Smooth muscle cell (in vitro differentiated cells): ENCODE measurements around the gene TKT. TPM values are rescaled to one million over a fixed set of nuclear protein-coding genes. Genes with fewer than 3 reads are reported as not detected.
A peak's percentile ranks its signal among the peaks of the same experiment; 100 is the strongest.
"Not testable (repeated sequence)": the region's sequence is repeated elsewhere in the genome, so short reads cannot be mapped to it uniquely, and the experiment has no call there.

Experiments
- DNase-seq: peaks from one replicate; lab custom pipeline; 2025; ENCODE audit not compliant: unreplicated experiment; lab: John Stamatoyannopoulos, UW
- H2AFZ ChIP-seq: fragments of 200-600 bp; sonication (generic); 2 replicates; pipeline ENCODE4 v1.6.0; 2016; ENCODE audit warnings: antibody characterized with exemption, low read depth, mild to moderate bottlenecking
- H3F3A ChIP-seq: fragments of 200-600 bp; sonication (generic); 2 replicates; pipeline ENCODE4 v1.6.0; 2017; ENCODE audit warnings: antibody characterized with exemption, low read depth
- H3K27ac ChIP-seq: fragments of 200-600 bp; sonication (generic); 2 replicates; pipeline ENCODE4 v1.5.1; 2016; ENCODE audit warnings: low read depth, mild to moderate bottlenecking
- H3K27me3 ChIP-seq: fragments of 200-600 bp; sonication (generic); 2 replicates; pipeline ENCODE4 v1.6.1; 2016; ENCODE audit warnings: low read depth, mild to moderate bottlenecking
- H3K36me3 ChIP-seq: fragments of 200-600 bp; sonication (generic); 2 replicates; pipeline ENCODE4 v1.5.1; 2016; ENCODE audit warnings: low read depth
- H3K4me1 ChIP-seq: fragments of 200-600 bp; sonication (generic); 2 replicates; pipeline ENCODE4 v1.5.1; 2016; ENCODE audit warnings: low read depth
- H3K4me2 ChIP-seq: fragments of 200-600 bp; sonication (generic); 2 replicates; pipeline ENCODE4 v1.6.0; 2016; ENCODE audit warnings: mild to moderate bottlenecking
- H3K4me3 ChIP-seq: fragments of 200-600 bp; sonication (generic); 2 replicates; pipeline ENCODE4 v1.5.1; 2016; ENCODE audit warnings: mild to moderate bottlenecking
- H3K79me2 ChIP-seq: fragments of 200-600 bp; sonication (generic); 2 replicates; pipeline ENCODE4 v1.6.0; 2016; ENCODE audit warnings: low read depth, mild to moderate bottlenecking
- H3K9ac ChIP-seq: fragments of 200-600 bp; sonication (generic); 2 replicates; pipeline ENCODE4 v1.6.0; 2016; ENCODE audit warnings: low read depth
- H3K9me3 ChIP-seq: fragments of 200-600 bp; sonication (generic); replicated peaks from 2 replicates; pipeline ENCODE4 v1.5.1; 2016; ENCODE audit warnings: low read depth
- H4K20me1 ChIP-seq: fragments of 200-600 bp; sonication (generic); 2 replicates; pipeline ENCODE4 v1.6.0; 2016; ENCODE audit warnings: low read depth
- CTCF ChIP-seq: fragments of 200-600 bp; sonication (generic); IDR thresholded peaks from 2 replicates; pipeline ENCODE4 v1.5.1; 2017; ENCODE audit warnings: borderline replicate concordance, mild to moderate bottlenecking, antibody characterized with exemption; ENCODE audit not compliant: insufficient read depth, poor library complexity, severe bottlenecking
- WGBS: methylation state at CpG from one replicate; pipeline ENCODE4 v1.1.7; 2016; ENCODE audit warnings: low lambda C conversion rate; 5-methylcytosine and 5-hydroxymethylcytosine counted together
- polyA plus RNA-seq: library from polyadenylated mRNA; unstranded; fragments of >200 nt; fragmentation: Nextera tagmentation; extraction: Ambion mirVana; gene quantifications from 2 replicates; pipeline ENCODE4 v1.2.1, GENCODE V29; 2016
- total RNA-seq: library from RNA; depleted of rRNA; stranded (reverse); fragments of >200 nt; gene quantifications from 2 replicates; pipeline ENCODE4 v1.2.3, GENCODE V29; 2014

Gene TKT
- total and polyA plus RNA-seq, 2 experiments from 2014 or later, result 124 to 138 TPM

GRCh38 chr3:53269888-53270880 lies 14.4 kb upstream of the TKT start:
- Histone ChIP-seq H3K27ac (peak overlapping the region; percentile 95), H3K9ac (peak overlapping the region; percentile 69), H2AFZ (no peak overlapping the region), H3K4me2 (peak overlapping the region; percentile 47), H3K4me1 (peaks cover 20% of the 10 kb centered on the region), H3F3A (peaks cover 17% of the 10 kb centered on the region), H3K36me3 (no peaks in the 10 kb centered on the region), H4K20me1 (no peaks in the 10 kb centered on the region), H3K4me3 (no peak overlapping the region), H3K79me2 (no peaks in the 10 kb centered on the region), H3K9me3 (no peaks in the 10 kb centered on the region), H3K27me3 (no peaks in the 10 kb centered on the region)
- no peak for TF ChIP-seq CTCF
- DNase-seq, result peak; percentile 48
- WGBS, result 13% methylated on average over 12 of the region's 12 CpGs

GRCh38 chr3:53269193-53269592 lies 13.4 kb upstream of the TKT start:
- Histone ChIP-seq H3K4me1 (peaks cover 20% of the 10 kb centered on the region), H3K27ac (peak overlapping the region; percentile 95), H3K4me2 (peak overlapping the region; percentile 47), H3F3A (peaks cover 17% of the 10 kb centered on the region)
- H3K27me3 ChIP-seq, H3K9ac ChIP-seq, H3K9me3 ChIP-seq, DNase-seq, H2AFZ ChIP-seq, H3K4me3 ChIP-seq, H4K20me1 ChIP-seq, H3K36me3 ChIP-seq, H3K79me2 ChIP-seq: not testable (repeated sequence)
- WGBS, result 96% methylated on average over 11 of the region's 11 CpGs

GRCh38 chr3:53267766-53268165 lies 11.9 kb upstream of the TKT start:
- no peak overlapping the region for H2AFZ ChIP-seq
- H3F3A ChIP-seq, result peaks cover 17% of the 10 kb centered on the region
- no peak for TF ChIP-seq CTCF
- no peak overlapping the region for H3K27ac ChIP-seq
- no peak for DNase-seq
- H4K20me1 ChIP-seq, result no peaks in the 10 kb centered on the region
- H3K36me3 ChIP-seq, result no peaks in the 10 kb centered on the region
- H3K4me1 ChIP-seq, result peaks cover 20% of the 10 kb centered on the region
- H3K4me2 ChIP-seq, result no peak overlapping the region
- H3K4me3 ChIP-seq, result no peak overlapping the region
- H3K79me2 ChIP-seq, result no peaks in the 10 kb centered on the region
- H3K9ac ChIP-seq, result no peak overlapping the region
- no peaks in the 10 kb centered on the region for H3K27me3 ChIP-seq
- H3K9me3 ChIP-seq, result no peaks in the 10 kb centered on the region

- H4K20me1 ChIP-seq, result no peaks in the 10 kb centered on the region
- TF ChIP-seq CTCF, result no peak
- H2AFZ ChIP-seq, result no peak overlapping the region
- H3K9ac ChIP-seq, result no peak overlapping the region
- H3F3A ChIP-seq, result peaks cover 7% of the 10 kb centered on the region
- no peak overlapping the region for H3K4me2 ChIP-seq
- no peaks in the 10 kb centered on the region for H3K79me2 ChIP-seq
- peaks cover 9% of the 10 kb centered on the region for H3K4me1 ChIP-seq
- no peak overlapping the region for H3K27ac ChIP-seq
- WGBS, result 90% methylated on average over 3 of the region's 3 CpGs
- no peaks in the 10 kb centered on the region for H3K9me3 ChIP-seq
- no peak overlapping the region for H3K4me3 ChIP-seq
- H3K36me3 ChIP-seq, result no peaks in the 10 kb centered on the region
- H3K27me3 ChIP-seq, result no peaks in the 10 kb centered on the region
- DNase-seq, result no peak
Measured at GRCh38 chr3:53264718-53265117, 8.9 kb upstream of the TKT start.
